Measurements from ENCODE around the gene CKAP2. TPM values are rescaled to one million over a fixed set of nuclear protein-coding genes. Genes with fewer than 3 reads are reported as not detected.

Gene CKAP2
- total RNA-seq, 1 donor from 2014 or later = 67.4 TPM

GRCh38 chr13:52411629-52412028 is 43.6 kb upstream of the CKAP2 start:
- Mint-ChIP-seq H3K4me1 (ENCODE audit: unreplicated experiment) (peaks cover 7% of the 10 kb centered on the region), H3K27ac (peak overlapping the region; percentile 0), H3K36me3 (peaks cover 29% of the 10 kb centered on the region), H3K27me3 (peaks cover 8% of the 10 kb centered on the region), H3K4me3 (no peak overlapping the region), H3K9me3 (no peaks in the 10 kb centered on the region)
- no peak for DNase-seq (ENCODE audit: extremely low spot score, unreplicated experiment)
- no peak for TF ChIP-seq CTCF (conservative IDR thresholded peaks at IDR 0.05)

GRCh38 chr13:52412128-52412527 is 43.1 kb upstream of the CKAP2 start:
- H3K9me3 Mint-ChIP-seq = no peaks in the 10 kb centered on the region
- H3K4me1 Mint-ChIP-seq (ENCODE audit: unreplicated experiment) = peaks cover 7% of the 10 kb centered on the region
- H3K36me3 Mint-ChIP-seq = peaks cover 29% of the 10 kb centered on the region
- H3K27ac Mint-ChIP-seq = no peak overlapping the region
- TF ChIP-seq CTCF (conservative IDR thresholded peaks at IDR 0.05) = no peak
- peaks cover 3% of the 10 kb centered on the region for H3K27me3 Mint-ChIP-seq
- H3K4me3 Mint-ChIP-seq = no peak overlapping the region
- DNase-seq (ENCODE audit: extremely low spot score, unreplicated experiment) = no peak

GRCh38 chr13:52414051-52414450 is 41.2 kb upstream of the CKAP2 start:
- no peaks in the 10 kb centered on the region for H3K27me3 Mint-ChIP-seq
- H3K4me3 Mint-ChIP-seq = no peak overlapping the region
- peaks cover 7% of the 10 kb centered on the region for H3K4me1 Mint-ChIP-seq (ENCODE audit: unreplicated experiment)
- TF ChIP-seq CTCF (conservative IDR thresholded peaks at IDR 0.05) = no peak
- DNase-seq (ENCODE audit: extremely low spot score, unreplicated experiment) = no peak
- H3K27ac Mint-ChIP-seq = no peak overlapping the region
- H3K9me3 Mint-ChIP-seq = no peaks in the 10 kb centered on the region
- H3K36me3 Mint-ChIP-seq = peaks cover 35% of the 10 kb centered on the region

GRCh38 chr13:52414963-52415362 is 40.3 kb upstream of the CKAP2 start:
- Mint-ChIP-seq H3K36me3 (peaks cover 41% of the 10 kb centered on the region), H3K9me3 (no peaks in the 10 kb centered on the region), H3K4me3 (no peak overlapping the region), H3K4me1 (ENCODE audit: unreplicated experiment) (peaks cover 7% of the 10 kb centered on the region), H3K27ac (peak overlapping the region; percentile 68), H3K27me3 (no peaks in the 10 kb centered on the region)
- no peak for TF ChIP-seq CTCF (conservative IDR thresholded peaks at IDR 0.05)
- DNase-seq (ENCODE audit: extremely low spot score, unreplicated experiment) = no peak

- Mint-ChIP-seq H3K27me3 (no peaks in the 10 kb centered on the region), H3K27ac (no peak overlapping the region), H3K4me1 (ENCODE audit: unreplicated experiment) (no peaks in the 10 kb centered on the region), H3K4me3 (no peak overlapping the region), H3K36me3 (peaks cover 50% of the 10 kb centered on the region), H3K9me3 (no peaks in the 10 kb centered on the region)
- DNase-seq (ENCODE audit: extremely low spot score, unreplicated experiment) = no peak
- no peak for TF ChIP-seq CTCF (conservative IDR thresholded peaks at IDR 0.05)
Measured at GRCh38 chr13:52419080-52419479, 36.2 kb upstream of the CKAP2 start.

GRCh38 chr13:52421216-52421615 is 34.1 kb upstream of the CKAP2 start:
- no peaks in the 10 kb centered on the region for H3K4me1 Mint-ChIP-seq (ENCODE audit: unreplicated experiment)

More at GRCh38 chr13:52421216-52421615, 34.1 kb upstream of the CKAP2 start:
- Mint-ChIP-seq H3K9me3 (no peaks in the 10 kb centered on the region), H3K36me3 (peaks cover 45% of the 10 kb centered on the region), H3K27me3 (no peaks in the 10 kb centered on the region), H3K4me3 (no peak overlapping the region), H3K27ac (no peak overlapping the region)
- no peak for TF ChIP-seq CTCF (conservative IDR thresholded peaks at IDR 0.05)
- no peak for DNase-seq (ENCODE audit: extremely low spot score, unreplicated experiment)

Data from type B pancreatic cell (in vitro differentiated cells).